ENCODE measurements around the gene LRP1B.
A peak's percentile ranks its signal among the peaks of the same experiment; 100 is the strongest.

The LRP1B gene

DNA sequence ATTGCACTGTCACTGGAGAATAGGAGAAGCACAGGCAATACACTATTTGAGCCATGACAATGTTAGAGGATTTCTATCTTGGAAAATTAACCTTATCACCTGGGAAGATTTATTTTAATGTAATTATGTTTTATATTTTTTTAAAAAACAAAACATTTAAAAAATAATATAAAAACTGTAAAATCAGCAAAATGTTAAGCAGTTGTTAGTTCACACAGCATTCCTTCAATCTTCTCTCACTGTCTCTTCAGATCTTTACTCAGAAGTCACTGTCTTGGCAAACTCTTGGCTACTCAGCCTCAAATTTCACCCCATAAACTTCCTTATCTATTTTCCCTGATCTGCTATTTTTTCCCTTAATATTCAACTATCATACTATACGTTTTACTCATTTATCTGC is 1322.6 kb downstream of the LRP1B start:
- no peak for DNase-seq (ENCODE audit: low spot score)

DNA sequence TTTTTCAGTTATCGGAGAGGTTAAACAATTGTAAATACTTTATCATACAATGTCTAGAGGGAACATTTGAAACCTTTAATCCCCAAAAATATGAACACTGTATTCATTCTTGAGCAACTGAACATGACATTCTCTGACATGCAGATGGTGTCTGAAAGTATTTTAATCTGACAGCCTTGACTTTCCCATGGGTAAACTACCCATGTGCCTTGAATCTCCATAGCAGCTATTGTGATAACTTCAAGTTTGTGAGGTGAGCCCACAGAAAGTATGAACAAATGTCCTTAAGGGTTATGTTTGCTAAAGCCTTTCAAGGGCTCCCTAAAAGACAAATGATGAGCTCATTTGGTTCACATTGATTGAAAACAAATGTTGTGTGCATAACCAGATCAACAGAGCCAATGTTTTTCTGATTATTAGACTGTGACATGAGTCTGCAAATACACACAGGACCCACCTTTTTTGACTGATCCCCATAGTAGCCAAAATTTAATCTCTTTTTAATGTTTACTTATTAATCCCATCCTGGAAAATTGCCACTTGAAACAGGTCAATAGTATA is 1326.0 kb downstream of the LRP1B start:
- no peak for DNase-seq (ENCODE audit: low spot score)

GRCh38 chr2:140801311-140801710 is 1329.5 kb downstream of the LRP1B start:
- DNase-seq (ENCODE audit: low spot score): no peak

DNA sequence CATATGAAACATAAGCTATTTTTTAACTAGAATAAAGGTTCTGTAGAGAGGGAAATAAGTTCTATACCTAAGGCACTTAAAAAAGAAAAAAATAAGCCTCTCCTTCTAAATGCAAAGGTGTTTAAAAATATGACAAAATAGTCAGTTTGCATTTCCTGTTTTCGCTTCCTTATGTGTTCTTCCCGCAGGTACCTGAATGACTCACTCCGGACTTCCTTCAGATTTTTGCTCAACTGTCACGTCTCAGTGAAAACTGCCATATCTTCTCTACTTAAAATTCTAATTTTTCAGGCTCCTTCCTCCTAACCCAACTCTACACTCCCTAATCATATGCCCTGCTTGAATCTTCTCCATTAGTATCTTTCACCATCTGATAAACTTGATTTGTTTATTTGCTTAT is 1333.1 kb downstream of the LRP1B start:
- no peak for DNase-seq (ENCODE audit: low spot score)

DNA sequence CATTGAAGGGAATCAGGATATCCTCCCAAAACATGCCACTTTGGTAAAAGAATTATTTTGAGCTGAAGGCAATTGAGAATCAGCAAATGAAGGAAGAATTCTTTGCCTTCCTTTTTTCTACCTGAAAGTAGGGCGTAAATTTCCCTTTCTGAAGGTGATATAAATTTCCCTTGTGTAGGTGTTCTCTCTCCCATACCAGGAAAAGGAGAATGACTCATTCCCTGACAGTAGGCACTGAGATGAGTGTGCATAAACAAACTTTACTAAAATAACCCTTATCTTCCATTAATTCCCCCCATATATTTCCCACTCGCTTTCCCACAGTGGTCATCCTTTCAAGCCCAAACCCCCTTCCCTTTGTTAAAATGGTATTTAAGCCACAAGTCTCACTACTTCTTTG is 1339.0 kb downstream of the LRP1B start:
- no peak for DNase-seq (ENCODE audit: low spot score)

- no peak for DNase-seq (ENCODE audit: low spot score)
Measured at GRCh38 chr2:140786585-140786984, 1344.2 kb downstream of the LRP1B start.

- DNase-seq (ENCODE audit: low spot score): no peak
Measured at GRCh38 chr2:140775411-140775810, 1355.4 kb downstream of the LRP1B start.

GRCh38 chr2:140770645-140771044 is 1360.2 kb downstream of the LRP1B start:
- DNase-seq (ENCODE audit: low spot score): no peak

GRCh38 chr2:140761807-140762206 is 1369.0 kb downstream of the LRP1B start:
- no peak for DNase-seq (ENCODE audit: low spot score)

GRCh38 chr2:140759426-140760156 is 1371.2 kb downstream of the LRP1B start:
- DNase-seq (ENCODE audit: low spot score): no peak

- DNase-seq (ENCODE audit: low spot score): no peak
Measured at GRCh38 chr2:140747665-140748064, 1383.2 kb downstream of the LRP1B start.

DNA sequence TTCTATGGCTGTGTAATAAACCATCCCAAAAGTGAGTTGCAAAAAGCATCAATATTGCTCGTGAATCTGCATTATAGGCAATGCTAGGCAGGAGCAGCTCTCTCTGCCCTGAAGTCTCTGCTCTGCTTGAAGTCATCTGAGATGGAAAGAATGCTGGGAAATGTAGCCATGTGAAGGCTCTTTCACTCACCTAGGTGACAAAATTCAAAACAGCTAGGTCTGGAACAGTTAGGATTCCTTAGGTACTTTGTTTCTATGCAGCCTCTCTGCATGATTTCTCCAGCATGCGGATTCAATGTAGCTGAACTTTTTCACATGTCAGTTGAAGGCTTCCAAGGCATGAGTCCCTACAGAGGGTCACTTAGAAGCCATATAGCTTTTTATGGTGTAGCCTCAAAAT is 1383.7 kb downstream of the LRP1B start:
- no peak for DNase-seq (ENCODE audit: low spot score)

GRCh38 chr2:140744379-140744778 is 1386.4 kb downstream of the LRP1B start:
- no peak for DNase-seq (ENCODE audit: low spot score)

DNA sequence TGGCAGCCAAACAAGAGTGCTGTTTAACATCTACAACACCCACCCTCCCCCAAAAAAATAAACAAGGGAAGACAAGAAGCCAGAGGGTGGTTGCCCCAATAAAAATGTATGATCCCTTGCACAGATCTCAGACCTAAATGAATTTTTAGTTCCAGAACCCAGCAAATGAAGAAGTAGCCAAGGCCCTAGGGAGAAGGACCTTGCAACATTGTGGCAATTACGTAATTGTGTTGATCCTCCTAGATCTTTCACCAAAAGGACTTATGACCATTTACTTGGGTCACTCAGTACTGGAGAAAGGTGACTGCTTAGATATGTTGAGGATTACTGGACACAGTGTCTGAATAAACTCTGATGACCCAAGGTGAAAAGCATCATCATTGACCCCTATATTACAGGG is 1393.8 kb downstream of the LRP1B start:
- DNase-seq (ENCODE audit: low spot score): no peak

DNA sequence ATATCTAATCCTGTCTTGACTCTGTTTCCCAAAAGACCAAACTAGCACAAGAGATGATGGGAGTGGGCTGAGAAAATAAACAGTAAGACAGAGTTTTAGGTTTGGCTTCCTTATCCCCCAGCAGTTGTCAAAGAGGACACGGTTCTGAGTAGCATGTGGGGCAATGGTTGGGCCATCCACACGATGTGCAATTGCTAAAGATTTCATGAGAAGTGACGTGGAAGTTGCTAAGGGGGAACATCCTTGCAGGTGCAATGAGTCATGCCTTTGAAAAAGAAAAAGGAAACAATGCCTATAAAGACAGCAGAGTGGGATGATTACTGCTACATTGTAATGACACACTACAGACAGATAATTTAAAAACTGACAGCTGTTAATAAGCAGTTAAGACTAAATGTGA is 1395.8 kb downstream of the LRP1B start:
- DNase-seq (ENCODE audit: low spot score): no peak

GRCh38 chr2:140718999-140719398 is 1411.8 kb downstream of the LRP1B start:
- DNase-seq (ENCODE audit: low spot score): no peak

GRCh38 chr2:140717481-140717880 is 1413.3 kb downstream of the LRP1B start:
- no peak for DNase-seq (ENCODE audit: low spot score)

DNA sequence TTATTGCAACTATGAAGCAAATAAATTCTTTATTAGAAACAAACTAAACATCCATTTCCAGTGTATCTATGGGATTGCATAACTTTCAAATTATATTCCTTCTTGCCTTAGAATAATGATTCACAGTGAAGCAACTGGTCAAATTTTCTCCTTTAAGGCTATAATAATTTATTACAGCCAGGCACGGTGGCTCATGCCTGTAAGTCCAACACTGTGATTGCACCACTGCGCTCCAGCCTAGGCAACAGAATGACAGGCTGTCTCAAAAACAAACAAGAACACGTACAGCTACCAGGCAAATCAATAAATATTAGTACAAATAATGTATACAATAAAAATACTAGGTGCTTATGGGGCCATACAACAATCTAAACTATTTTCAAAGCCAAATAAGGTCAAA is 1416.2 kb downstream of the LRP1B start:
- no peak for DNase-seq (ENCODE audit: low spot score)

GRCh38 chr2:140711867-140712266 is 1418.9 kb downstream of the LRP1B start:
- DNase-seq (ENCODE audit: low spot score): no peak

GRCh38 chr2:140701726-140702125 is 1429.1 kb downstream of the LRP1B start:
- no peak for DNase-seq (ENCODE audit: low spot score)

GRCh38 chr2:140698636-140699035 is 1432.2 kb downstream of the LRP1B start:
- DNase-seq (ENCODE audit: low spot score): no peak

GRCh38 chr2:140696449-140696848 is 1434.4 kb downstream of the LRP1B start:
- no peak for DNase-seq (ENCODE audit: low spot score)

DNA sequence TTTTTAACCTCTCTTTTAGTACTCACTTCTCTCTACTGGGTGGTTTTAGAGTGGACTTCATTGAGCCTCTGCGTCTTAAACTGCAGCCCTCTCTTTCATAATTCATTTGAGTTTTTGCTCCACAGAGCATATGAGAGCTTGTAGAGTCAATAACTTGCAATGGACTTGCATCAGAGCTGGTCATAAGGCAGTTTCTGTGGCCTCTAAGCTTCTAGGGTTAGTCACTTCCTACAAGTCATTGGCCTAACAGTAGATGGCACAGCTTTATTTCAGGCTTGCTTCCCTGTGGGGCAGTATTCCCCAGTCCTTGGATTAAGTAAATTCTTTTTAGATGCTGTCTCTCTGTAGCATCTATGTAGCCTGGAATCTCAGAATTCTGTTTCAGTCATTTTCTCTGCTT is 1435.7 kb downstream of the LRP1B start:
- DNase-seq (ENCODE audit: low spot score): peak; percentile 7

DNA sequence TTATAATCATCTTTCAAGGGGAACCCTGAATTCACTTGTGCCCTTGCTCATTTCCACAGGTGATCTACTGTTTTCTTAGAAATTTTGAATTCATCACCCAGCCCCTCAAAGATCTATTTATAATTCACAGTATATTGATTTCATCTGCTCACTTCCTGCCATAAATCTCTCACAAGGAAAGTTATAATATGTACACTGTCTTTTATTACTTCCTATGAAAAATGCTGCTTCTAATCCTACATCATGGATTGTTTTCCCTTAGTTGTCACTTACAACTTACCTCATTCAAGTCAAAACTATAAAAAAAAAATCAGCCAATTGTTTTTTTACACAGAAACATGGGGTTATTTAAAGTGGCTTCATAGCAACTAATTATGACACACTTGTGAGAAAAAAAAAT is 1443.0 kb downstream of the LRP1B start:
- DNase-seq (ENCODE audit: low spot score): no peak

Measured in HuH-7 (cell line).